GM12872 (cell line): ENCODE measurements around the gene SSR2.

Source experiments
- TF ChIP-seq, protein P1 (sequence below): IDR thresholded peaks from 3 replicates; pipeline ENCODE4 v1.5.1; 2011; ENCODE audit warnings: low read depth, mild to moderate bottlenecking, low read length, moderate library complexity; ENCODE audit not compliant: insufficient read depth

Gene SSR2

DNA sequence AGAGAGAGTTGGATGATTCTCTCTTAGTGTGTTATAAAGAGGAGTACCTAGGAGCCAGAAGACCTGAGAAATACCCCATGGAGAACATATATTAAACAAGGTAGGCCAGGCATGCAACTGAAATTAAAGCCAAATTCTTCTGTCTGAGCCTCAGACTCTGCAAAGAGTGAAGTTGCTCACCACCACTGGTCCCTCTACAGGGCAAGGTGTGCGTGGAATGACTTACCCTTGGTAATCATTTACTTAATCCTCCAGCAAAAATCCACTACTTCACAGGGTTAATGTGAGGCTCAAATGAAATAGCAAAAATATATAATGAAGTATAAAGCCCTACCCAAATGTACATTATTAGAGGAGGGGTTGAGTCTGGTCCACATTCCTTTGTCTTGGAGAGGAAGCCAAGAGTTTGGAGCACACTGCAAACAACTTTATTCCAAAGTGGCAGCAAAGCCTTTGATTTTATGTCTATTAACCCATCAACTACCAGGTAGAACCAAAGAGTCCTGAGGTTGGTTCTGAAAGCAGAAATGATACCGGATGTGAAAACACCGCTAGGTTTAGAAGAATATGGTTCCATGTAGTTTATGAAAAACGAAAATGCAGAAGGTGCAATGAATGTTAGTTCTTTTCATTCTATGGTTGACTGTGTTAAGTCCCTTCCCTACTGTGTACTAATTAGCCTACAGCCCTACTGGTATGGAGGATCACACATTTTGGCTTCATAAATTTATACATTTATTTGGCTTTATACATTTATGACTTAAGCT is 8.5 kb downstream of the SSR2 start:
- TF ChIP-seq, protein P1, sequence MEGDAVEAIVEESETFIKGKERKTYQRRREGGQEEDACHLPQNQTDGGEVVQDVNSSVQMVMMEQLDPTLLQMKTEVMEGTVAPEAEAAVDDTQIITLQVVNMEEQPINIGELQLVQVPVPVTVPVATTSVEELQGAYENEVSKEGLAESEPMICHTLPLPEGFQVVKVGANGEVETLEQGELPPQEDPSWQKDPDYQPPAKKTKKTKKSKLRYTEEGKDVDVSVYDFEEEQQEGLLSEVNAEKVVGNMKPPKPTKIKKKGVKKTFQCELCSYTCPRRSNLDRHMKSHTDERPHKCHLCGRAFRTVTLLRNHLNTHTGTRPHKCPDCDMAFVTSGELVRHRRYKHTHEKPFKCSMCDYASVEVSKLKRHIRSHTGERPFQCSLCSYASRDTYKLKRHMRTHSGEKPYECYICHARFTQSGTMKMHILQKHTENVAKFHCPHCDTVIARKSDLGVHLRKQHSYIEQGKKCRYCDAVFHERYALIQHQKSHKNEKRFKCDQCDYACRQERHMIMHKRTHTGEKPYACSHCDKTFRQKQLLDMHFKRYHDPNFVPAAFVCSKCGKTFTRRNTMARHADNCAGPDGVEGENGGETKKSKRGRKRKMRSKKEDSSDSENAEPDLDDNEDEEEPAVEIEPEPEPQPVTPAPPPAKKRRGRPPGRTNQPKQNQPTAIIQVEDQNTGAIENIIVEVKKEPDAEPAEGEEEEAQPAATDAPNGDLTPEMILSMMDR, result peak; percentile 41

GRCh38 chr1:156009404-156009803 is 11.3 kb downstream of the SSR2 start:
- TF ChIP-seq, protein P1, result no peak

DNA sequence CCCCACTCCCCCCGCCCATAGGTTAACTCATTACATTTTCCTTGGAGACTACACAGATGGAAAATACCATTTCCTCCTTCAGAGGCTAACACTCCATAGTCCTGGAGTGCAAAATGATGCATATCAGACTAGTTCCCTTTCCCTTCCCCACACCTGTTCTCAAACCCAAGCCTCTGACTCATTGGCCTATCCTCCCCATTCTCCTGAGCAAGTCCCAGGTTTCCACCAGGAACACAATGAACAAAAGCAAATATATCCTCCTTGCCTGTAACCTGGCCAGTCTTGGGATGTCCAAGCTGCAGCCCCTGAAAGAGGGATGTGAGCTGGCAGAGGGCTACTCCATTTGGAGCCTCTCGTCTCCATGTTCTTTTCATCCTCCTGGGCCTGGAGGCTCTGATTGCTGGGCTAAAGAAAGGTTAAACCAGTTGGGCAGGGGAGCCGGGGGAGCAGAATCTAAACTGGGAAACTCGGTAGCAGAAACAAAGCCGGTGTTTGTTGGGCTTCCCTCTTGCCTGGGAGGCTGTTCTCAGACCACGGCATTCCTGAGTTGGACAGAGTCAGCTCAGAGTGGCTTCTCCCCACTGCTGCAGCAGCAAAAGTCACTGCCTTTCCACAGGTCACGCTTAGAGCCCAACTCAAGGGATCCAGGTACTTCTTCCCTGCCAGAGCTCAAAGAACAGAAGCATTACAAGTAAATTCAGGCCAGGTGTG is 13.9 kb downstream of the SSR2 start:
- TF ChIP-seq, protein P1, result no peak

DNA sequence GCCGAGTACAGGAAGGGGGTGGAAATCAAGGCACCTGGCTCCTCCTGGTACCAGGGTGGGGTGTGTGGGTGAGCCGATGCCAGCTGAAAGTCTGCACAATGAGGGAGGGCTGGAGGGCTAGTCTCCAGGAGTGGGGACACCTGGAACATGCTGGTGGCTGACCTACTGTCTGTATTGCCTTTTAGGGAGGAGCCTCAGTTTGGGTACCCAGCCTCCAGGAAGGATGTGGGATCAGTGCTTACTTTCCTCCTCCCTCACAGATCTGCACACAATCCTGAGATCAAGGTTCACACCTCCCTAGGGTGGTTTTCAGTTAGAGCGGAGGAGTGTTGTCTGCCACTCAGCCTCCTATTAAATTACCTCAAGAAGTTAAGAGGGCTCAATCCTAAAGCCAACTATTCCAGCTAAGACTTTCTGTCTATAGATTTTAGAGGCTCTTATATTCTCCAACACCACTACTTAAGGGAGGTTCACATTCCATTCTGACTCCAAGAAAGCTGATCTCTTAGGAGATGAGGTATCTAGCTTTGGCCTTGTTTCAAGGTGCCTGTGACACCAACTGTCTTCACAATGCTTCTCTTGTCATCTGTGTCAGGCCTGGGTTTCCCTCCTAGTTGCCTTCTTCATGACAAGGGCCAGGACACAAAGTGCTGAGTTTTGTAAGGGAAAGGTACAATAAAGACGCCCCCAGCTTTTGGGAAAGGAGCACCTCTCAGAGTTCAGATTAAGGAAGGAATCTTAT is 15.7 kb downstream of the SSR2 start:
- TF ChIP-seq, protein P1, result no peak

GRCh38 chr1:156003923-156004188 is 16.9 kb downstream of the SSR2 start:
- TF ChIP-seq, protein P1, result no peak

DNA sequence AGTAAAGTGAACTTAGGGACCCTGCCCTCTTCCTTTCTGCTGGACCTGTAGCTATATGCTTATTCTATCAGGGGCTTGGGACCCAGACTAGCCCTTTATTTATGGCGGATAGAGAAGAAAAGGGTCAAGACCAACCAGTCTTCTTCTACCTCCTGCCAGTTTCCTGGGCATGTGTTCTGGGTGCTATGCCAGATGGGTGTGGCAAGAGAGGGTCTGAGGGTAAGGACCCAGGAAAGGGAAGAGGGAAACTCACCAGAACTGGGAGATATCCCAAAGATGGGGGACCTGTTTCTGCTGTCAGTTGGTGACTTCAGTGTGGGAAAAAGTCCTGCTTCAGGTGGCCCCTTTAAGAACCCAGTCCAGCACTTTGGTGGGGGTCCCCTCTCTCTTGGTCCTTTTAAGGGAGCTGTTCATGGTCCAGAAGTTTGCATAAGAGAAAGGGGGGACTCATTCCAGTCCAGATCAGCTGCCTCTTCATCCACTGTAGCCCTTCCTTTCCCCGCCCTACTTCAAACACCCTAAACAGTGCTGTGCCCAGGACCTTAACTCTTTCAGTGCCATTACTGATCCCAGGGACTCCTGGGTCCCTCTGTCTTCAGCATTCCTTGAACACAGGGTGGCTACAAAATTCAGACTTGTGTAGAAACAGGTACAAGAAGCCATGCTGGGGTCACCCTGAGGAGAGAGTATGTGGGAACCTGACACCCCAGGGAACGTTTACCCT is 18.4 kb downstream of the SSR2 start:
- TF ChIP-seq, protein P1, result no peak

DNA sequence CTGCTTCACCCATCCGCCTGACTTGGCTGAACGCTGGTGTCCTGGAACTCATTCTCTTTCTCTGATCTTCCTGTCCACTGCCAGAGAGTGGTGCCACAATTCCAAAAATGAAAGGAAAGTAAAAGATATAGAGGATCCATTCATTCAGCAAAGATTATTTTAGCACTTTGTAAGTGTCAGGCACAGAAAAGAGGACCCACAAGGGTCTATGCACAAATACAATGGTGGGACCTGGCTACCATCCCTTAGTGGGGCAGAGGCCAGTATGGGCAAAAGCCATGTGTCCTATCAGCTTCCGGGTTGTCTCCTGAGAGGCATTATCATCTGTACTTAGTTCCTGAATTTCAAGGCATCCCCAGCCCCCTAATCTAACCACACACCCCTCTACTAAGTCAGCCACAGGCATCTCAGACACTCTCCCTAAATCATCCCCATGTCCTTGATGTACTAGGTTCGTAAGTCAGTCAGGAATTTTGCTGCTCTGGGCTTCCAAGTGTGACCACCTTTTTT is 19.0 kb downstream of the SSR2 start:
- TF ChIP-seq, protein P1, result no peak
